AG08396 (cell line): Measurements from ENCODE around the gene RHOJ.
A peak's percentile ranks its signal among the peaks of the same experiment; 100 is the strongest.

Experiments
- DNase-seq: peaks from one replicate; pipeline ENCODE4 v3.0.0; 2012; ENCODE audit warnings: low spot score, mixed read lengths

Gene RHOJ

GRCh38 chr14:63205866-63206265, 1.6 kb downstream of the RHOJ start:
- no peak for DNase-seq

DNA sequence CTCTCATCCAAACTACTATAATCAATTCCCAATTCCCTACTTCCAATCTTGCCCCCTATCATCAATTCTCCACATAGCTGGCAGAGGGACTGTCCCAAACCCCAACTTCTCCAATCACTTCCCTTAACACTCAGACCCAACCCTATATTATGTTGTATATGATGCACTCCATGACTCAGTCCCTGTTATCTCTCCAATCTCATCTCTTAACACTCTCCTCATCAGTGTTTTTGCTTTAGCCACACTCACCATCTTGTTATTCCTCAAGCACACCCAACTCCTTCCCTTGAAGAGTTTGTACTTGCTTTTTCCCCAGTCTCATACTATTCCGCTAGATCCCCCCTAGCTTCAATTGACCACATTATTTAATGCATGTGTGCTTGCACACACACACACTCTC, 4.9 kb downstream of the RHOJ start:
- no peak for DNase-seq

- no peak for DNase-seq
These were observed 6.6 kb downstream of the RHOJ start for GRCh38 chr14:63210812-63211211.

GRCh38 chr14:63212209-63212608, 8.0 kb downstream of the RHOJ start:
- no peak for DNase-seq

- no peak for DNase-seq
These were observed 8.7 kb downstream of the RHOJ start for GRCh38 chr14:63212776-63213500.

GRCh38 chr14:63214417-63215196, 10.4 kb downstream of the RHOJ start:
- DNase-seq, result no peak

DNA sequence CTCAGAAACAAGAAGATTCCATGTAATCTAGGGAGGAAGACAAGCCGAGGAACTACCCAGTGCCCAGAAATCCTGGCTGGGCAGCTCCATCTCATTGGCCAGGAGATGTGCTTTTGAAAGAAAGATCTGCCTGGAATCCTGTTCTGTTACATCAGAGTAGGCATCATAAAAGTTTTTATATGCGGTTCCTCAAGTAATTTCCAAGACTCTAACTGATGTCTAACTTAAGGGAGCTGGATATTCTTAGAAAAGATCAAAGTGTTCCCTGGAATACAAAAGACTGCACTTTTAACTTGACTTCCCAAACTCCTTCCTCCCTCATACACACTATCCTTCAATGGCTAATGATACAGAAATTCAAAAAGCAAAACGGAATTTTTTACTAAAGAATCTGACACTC, 16.3 kb downstream of the RHOJ start:
- DNase-seq, result no peak

- DNase-seq, result no peak
These were observed 19.4 kb downstream of the RHOJ start for GRCh38 chr14:63223596-63223995.

DNA sequence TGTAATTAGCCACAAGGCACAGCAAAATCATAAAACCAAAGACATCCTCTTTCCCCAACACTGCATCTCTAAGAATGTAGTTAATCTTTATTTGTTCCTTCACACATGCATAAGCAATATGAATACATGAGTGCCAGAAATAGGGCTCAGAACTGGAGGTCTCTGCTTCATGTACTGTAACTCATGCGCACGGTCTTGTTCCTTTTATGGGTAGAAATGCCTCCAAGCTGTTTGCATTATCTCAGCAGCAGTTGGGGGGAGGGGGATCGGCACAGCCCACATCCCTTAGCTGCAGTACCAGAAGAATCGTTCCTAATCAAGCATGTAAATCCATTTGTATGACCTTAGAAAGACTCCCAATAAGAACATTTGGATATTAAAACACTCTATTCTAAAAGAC, 20.0 kb downstream of the RHOJ start:
- no peak for DNase-seq

DNA sequence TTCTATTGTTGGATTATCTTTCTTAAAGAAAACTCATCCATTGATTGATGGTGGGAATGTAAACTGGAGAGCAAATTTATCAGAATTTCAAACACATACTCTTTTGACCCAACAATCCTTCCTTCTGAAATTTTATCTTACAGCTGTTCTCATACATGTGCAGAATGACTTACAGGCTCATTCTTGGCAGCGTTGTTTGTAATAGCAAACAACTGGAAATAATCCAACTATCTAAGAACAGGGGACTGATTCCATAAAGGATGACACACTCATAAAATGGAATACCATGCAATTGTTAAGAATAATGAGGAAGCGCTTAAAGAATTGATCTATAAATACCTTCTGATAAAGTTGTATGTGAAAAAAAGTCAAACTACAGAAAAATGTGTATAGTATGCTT, 24.0 kb downstream of the RHOJ start:
- DNase-seq, result no peak

- no peak for DNase-seq
These were observed 25.3 kb downstream of the RHOJ start for GRCh38 chr14:63229330-63230059.

DNA sequence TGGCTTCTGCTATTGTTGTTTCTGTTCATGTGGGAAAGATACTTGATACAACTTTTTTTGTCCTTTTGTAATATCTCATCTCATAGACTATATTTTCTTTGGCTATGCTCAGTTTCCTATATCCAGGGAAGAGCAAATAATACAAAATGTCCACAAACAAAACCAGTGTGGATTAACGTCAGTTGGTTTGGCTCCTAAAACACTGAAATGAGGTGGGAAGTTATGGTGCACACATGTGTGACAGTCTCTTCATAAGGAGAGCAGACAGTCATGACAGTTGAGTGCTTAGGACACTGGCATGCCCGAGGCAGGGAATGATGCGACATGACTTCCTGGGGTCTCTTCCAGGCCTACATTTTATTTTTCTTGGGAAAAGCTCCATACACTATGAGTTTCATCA, 27.5 kb downstream of the RHOJ start:
- DNase-seq, result no peak

DNA sequence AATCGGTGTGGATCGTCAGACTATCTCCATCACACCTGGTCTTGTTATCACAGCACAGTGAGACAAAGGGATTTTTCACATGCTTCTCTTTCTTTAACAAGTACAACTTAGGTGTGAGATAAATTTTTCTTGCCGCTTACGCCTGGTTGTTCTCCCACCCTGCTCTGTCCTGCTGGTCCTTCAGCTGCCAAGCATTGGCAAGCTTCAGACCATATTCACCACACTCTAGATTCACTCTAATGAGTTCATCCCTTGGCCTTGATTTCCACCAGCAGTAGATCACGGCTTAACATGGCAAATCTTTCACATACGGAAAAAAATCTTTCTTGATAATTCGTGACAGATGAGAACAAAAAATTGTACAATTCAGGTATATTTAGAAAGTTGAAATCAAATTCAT, 33.5 kb downstream of the RHOJ start:
- DNase-seq, result no peak

DNA sequence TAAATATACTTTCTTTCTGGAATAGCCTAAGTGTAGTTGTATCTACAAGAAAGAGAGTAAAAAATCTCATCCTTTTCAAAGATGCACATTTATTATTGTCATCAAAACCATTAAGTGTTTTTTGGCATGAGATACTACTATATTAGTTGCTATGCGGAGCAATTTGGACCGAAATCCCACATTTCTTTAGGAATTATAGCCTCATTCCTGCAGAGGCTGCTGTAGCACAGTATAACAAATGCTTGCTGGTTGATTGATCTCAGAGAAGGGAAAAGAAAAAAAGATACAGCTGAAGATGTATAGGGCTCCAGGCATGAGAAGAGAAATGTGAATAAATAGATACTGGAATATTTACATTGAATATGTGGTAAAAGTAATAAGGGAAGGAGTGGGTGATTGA, 36.0 kb downstream of the RHOJ start:
- DNase-seq, result no peak

DNA sequence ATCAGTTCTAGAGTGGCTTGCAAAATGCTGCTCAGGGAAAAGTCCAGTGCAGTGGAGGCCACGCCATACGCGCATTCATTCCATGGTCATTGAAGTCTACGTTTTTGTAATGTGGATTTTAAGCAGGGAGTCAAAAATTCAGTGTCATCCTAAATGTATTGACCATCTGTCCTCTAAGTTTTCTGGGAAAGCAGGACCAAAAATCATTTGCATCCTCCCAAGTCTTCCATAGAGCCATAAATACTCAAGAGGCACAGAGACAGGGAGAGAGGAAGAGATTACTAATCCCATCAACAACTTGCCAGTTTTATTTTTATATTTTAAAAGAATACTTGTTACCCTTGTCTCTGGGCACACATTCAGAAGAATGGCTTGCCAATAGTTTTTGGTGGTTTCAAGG, 36.9 kb downstream of the RHOJ start:
- no peak for DNase-seq

DNA sequence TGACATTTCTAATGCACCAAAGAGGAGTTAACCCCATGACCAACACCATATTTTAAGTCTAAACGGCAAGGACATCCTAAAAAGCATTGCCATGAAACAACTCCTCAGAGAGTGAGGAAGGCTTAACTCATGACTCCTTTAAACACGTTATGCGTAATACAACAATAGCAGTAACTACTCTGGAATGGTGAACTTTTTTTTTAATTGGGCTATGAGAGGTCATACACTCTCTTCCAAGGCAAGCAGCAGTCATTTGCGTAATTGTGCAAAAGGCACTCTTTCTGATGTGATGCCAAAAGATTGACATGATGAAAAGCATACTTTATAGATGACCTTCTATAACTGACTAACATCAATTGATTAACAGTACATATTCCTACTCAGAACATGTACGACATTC, 39.4 kb downstream of the RHOJ start:
- no peak for DNase-seq

DNA sequence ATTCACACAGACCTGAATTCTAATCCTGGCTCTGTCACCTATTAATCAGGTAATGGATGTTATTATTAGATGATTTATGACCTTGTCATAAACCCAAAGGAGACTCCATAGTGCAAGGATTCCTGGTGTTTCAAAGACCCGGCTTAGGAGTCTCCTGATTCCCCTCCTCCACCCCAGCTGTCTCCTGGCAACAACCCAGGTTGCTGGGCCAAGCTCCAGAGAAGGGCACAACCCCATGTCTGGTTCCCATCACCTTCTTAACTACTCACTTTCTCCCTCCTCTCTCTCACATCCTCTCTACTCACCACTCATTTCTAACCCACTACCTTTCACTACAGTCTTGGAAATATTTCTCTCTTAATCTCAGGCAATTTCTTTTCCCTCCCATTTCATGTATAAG, 41.6 kb downstream of the RHOJ start:
- DNase-seq, result no peak

- DNase-seq, result peak; percentile 11
These were observed 44.0 kb downstream of the RHOJ start for GRCh38 chr14:63248211-63248610.

- DNase-seq, result no peak
These were observed 44.8 kb downstream of the RHOJ start for GRCh38 chr14:63249092-63249491.

GRCh38 chr14:63257299-63257698, 53.1 kb downstream of the RHOJ start:
- DNase-seq, result no peak

GRCh38 chr14:63262446-63262845, 58.2 kb downstream of the RHOJ start:
- DNase-seq, result no peak

GRCh38 chr14:63266106-63266505, 61.9 kb downstream of the RHOJ start:
- no peak for DNase-seq

- no peak for DNase-seq
These were observed 62.9 kb downstream of the RHOJ start for GRCh38 chr14:63267171-63267570.
